Brain microvascular endothelial cell (primary cell): ENCODE measurements around the gene TMC1.

Experiments
- DNase-seq: peaks from one replicate; pipeline ENCODE4 v3.0.0-alpha.2; 2020
- H3K27ac ChIP-seq: fragments of 250-450 bp; sonication (Bioruptor Pico); 2 replicates; pipeline ENCODE4 v1.5.1; 2020; ENCODE audit warnings: mild to moderate bottlenecking, moderate library complexity
- H3K27me3 ChIP-seq: fragments of 250-450 bp; sonication (Bioruptor Pico); replicated peaks from 2 replicates; pipeline ENCODE4 v1.5.1; 2020; ENCODE audit warnings: mild to moderate bottlenecking
- H3K36me3 ChIP-seq: fragments of 250-450 bp; sonication (Bioruptor Pico); replicated peaks from 2 replicates; pipeline ENCODE4 v1.5.1; 2020; ENCODE audit warnings: mild to moderate bottlenecking
- H3K4me3 ChIP-seq: 2 replicates; pipeline ENCODE4 v1.5.1; 2011; ENCODE audit warnings: low read depth, mild to moderate bottlenecking, control low read depth, low read length, moderate library complexity
- CTCF ChIP-seq: IDR thresholded peaks from 2 replicates; pipeline ENCODE4 v1.5.1; 2011; ENCODE audit warnings: low read depth, mild to moderate bottlenecking, moderate library complexity, low read length, control low read depth, inconsistent platforms; ENCODE audit errors: missing control alignments
- in situ Hi-C: cut with HindIII; loops from 2 replicates; pipeline ENCODE4 v1.10.0; 2017; ENCODE audit warnings: low sequenced_read_pairs, low pct_ligation_motif_present

TMC1 gene

GRCh38 chr9:72489986-72490385 is 31.4 kb upstream of the TMC1 start:
- Histone ChIP-seq H3K27ac (no peak overlapping the region), H3K4me3 (no peak overlapping the region), H3K27me3 (no peaks in the 10 kb centered on the region), H3K36me3 (no peaks in the 10 kb centered on the region)
- no peak for TF ChIP-seq CTCF
- in situ Hi-C loops: no loop called here
- no peak for DNase-seq

- in situ Hi-C loops: no loop called here
- H3K36me3 ChIP-seq: no peaks in the 10 kb centered on the region
- no peaks in the 10 kb centered on the region for H3K27me3 ChIP-seq
- no peak for DNase-seq
- no peak overlapping the region for H3K27ac ChIP-seq
- TF ChIP-seq CTCF: no peak
- no peak overlapping the region for H3K4me3 ChIP-seq
These were observed 30.2 kb upstream of the TMC1 start for GRCh38 chr9:72491242-72491641.

GRCh38 chr9:72494051-72494450 is 27.4 kb upstream of the TMC1 start:
- TF ChIP-seq CTCF: no peak
- H3K4me3 ChIP-seq: no peak overlapping the region
- DNase-seq: no peak
- H3K36me3 ChIP-seq: no peaks in the 10 kb centered on the region
- in situ Hi-C loops: no loop called here
- H3K27me3 ChIP-seq: no peaks in the 10 kb centered on the region
- H3K27ac ChIP-seq: no peak overlapping the region

- in situ Hi-C loops: no loop called here
- Histone ChIP-seq H3K4me3 (no peak overlapping the region), H3K27me3 (no peaks in the 10 kb centered on the region), H3K27ac (no peak overlapping the region), H3K36me3 (no peaks in the 10 kb centered on the region)
- DNase-seq: no peak
- no peak for TF ChIP-seq CTCF
These were observed 23.9 kb upstream of the TMC1 start for GRCh38 chr9:72497447-72498046.

- no peak for TF ChIP-seq CTCF
- Histone ChIP-seq H3K27ac (no peak overlapping the region), H3K27me3 (no peaks in the 10 kb centered on the region), H3K4me3 (no peak overlapping the region), H3K36me3 (no peaks in the 10 kb centered on the region)
- in situ Hi-C loops: no loop called here
- DNase-seq: no peak
These were observed 14.8 kb upstream of the TMC1 start for GRCh38 chr9:72506615-72507014.

- TF ChIP-seq CTCF: no peak
- Histone ChIP-seq H3K27me3 (no peaks in the 10 kb centered on the region), H3K36me3 (no peaks in the 10 kb centered on the region), H3K4me3 (no peak overlapping the region), H3K27ac (peak overlapping the region; percentile 74)
- no peak for DNase-seq
- in situ Hi-C loops: no loop called here
These were observed 12.4 kb upstream of the TMC1 start for GRCh38 chr9:72509053-72509452.
